Measurements from ENCODE around the gene FGD4.

Gene FGD4

GRCh38 chr12:32566663-32567295 is 167.4 kb downstream of the FGD4 start:
- no peak for FAIRE-seq

- no peak for FAIRE-seq
Observed at GRCh38 chr12:32567296-32567674, 167.9 kb downstream of the FGD4 start.

- peak; percentile 80 for FAIRE-seq
Observed at GRCh38 chr12:32568228-32568627, 168.9 kb downstream of the FGD4 start.

GRCh38 chr12:32569259-32569658 is 169.9 kb downstream of the FGD4 start:
- no peak for FAIRE-seq

- no peak for FAIRE-seq
Observed at GRCh38 chr12:32574585-32574984, 175.2 kb downstream of the FGD4 start.

- FAIRE-seq, result no peak
Observed at GRCh38 chr12:32577328-32577727, 178.0 kb downstream of the FGD4 start.

- FAIRE-seq, result no peak
Observed at GRCh38 chr12:32583534-32583933, 184.2 kb downstream of the FGD4 start.

- FAIRE-seq, result no peak
Observed at GRCh38 chr12:32585680-32586079, 186.3 kb downstream of the FGD4 start.

- no peak for FAIRE-seq
Observed at GRCh38 chr12:32586390-32586789, 187.0 kb downstream of the FGD4 start.

GRCh38 chr12:32587581-32588495 is 188.5 kb downstream of the FGD4 start:
- no peak for FAIRE-seq

GRCh38 chr12:32588604-32589003 is 189.2 kb downstream of the FGD4 start:
- FAIRE-seq, result no peak

GRCh38 chr12:32589165-32589865 is 190.0 kb downstream of the FGD4 start:
- FAIRE-seq, result no peak

GRCh38 chr12:32595251-32595650 is 195.9 kb downstream of the FGD4 start:
- no peak for FAIRE-seq

GRCh38 chr12:32596030-32596429 is 196.7 kb downstream of the FGD4 start:
- FAIRE-seq, result no peak

GRCh38 chr12:32598688-32599087 is 199.3 kb downstream of the FGD4 start:
- no peak for FAIRE-seq

- FAIRE-seq, result no peak
Observed at GRCh38 chr12:32600681-32601080, 201.3 kb downstream of the FGD4 start.

GRCh38 chr12:32603071-32603470 is 203.7 kb downstream of the FGD4 start:
- no peak for FAIRE-seq

- no peak for FAIRE-seq
Observed at GRCh38 chr12:32603858-32604257, 204.5 kb downstream of the FGD4 start.

GRCh38 chr12:32604565-32604964 is 205.2 kb downstream of the FGD4 start:
- no peak for FAIRE-seq

GRCh38 chr12:32605326-32606095 is 206.2 kb downstream of the FGD4 start:
- no peak for FAIRE-seq

- no peak for FAIRE-seq
Observed at GRCh38 chr12:32606443-32606842, 207.1 kb downstream of the FGD4 start.

- FAIRE-seq, result no peak
Observed at GRCh38 chr12:32609966-32610365, 210.6 kb downstream of the FGD4 start.

GRCh38 chr12:32611986-32612385 is 212.6 kb downstream of the FGD4 start:
- no peak for FAIRE-seq
